ENCODE data around the gene MAOB. TPM values are rescaled to one million over a fixed set of nuclear protein-coding genes. Genes with fewer than 3 reads are reported as not detected.

MAOB gene
- total and polyA plus RNA-seq, 9 of the 15 experiments (the other 6 are each of a cell fraction or from before 2014, with no cell fraction given) = 0.05 to 0.09 TPM; not detected in 7

DNA sequence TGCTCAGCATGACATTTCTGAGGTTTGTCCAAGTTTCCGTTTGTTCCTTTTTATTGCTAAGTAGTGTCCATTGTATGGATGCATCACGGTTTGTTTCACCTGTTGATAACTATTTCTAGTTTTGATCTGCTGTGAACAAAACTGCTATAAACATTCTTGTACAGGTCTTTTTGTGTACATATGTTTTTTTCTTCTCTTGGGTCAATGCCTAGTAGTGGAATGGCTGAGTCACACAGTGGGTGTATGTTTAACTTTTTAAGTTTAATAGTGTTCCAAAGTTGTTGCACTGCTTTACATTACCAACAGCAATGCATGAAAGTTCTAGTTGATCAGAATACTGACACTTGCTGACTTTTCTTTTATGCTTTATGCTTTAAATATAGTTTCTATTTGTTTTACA lies 76.7 kb downstream of the MAOB start:
- H3K4me1 ChIP-seq (replicated peaks in 1 of 2; ENCODE audit: control insufficient read depth in 2 of 2, insufficient read depth in 2 of 2, low read length in 2 of 2) = no peaks in the 10 kb centered on the region
- 0% methylated on average over 2 of the region's 2 CpGs for WGBS (ENCODE audit: insufficient coverage, low coverage, missing lambda C conversion rate)
- H3K9ac ChIP-seq (ENCODE audit: insufficient read depth in 1 of 2, low read depth in 2 of 2, low read length in 2 of 2) = no peak overlapping the region
- BruUV-seq (replicated peaks) = no TSS peak
- no peak overlapping the region for H3K27ac ChIP-seq (ENCODE audit: extremely low read depth, low read depth, low read length)
- intact Hi-C loops (cut with micrococcal nuclease) (no loop called here), in situ Hi-C loops (cut with MboI) (no loop called here)
- ATAC-seq (no peak), FAIRE-seq (no peak), DNase-seq (ENCODE audit: extremely low read depth in 1 of 4, low spot score in 3 of 4) (no peak)
- H3K36me3 ChIP-seq (ENCODE audit: control insufficient read depth, insufficient read depth, low read length) = no peaks in the 10 kb centered on the region
- no peaks in the 10 kb centered on the region for H3K9me3 ChIP-seq (replicated peaks; ENCODE audit: control insufficient read depth, insufficient read depth, low read depth, low read length)
- H4K20me1 ChIP-seq (replicated peaks; ENCODE audit: control insufficient read depth, insufficient read depth, low read length) = no peaks in the 10 kb centered on the region
- H3K4me2 ChIP-seq (ENCODE audit: insufficient read depth, low read length) = no peak overlapping the region
- H3K4me3 ChIP-seq = no peak overlapping the region
- no peaks in the 10 kb centered on the region for H3K79me2 ChIP-seq (ENCODE audit: control insufficient read depth, insufficient read depth, low read length)
- CTCF ChIA-PET (ENCODE audit: low intra/inter-chr PET ratio) = no interaction called here
- H2AFZ ChIP-seq (ENCODE audit: low read depth, low read length) = no peak overlapping the region
- H3K9me1 ChIP-seq (ENCODE audit: control insufficient read depth, insufficient read depth, low read length) = no peaks in the 10 kb centered on the region
- POLR2A ChIA-PET = no interaction called here
- no peaks in the 10 kb centered on the region for H3K27me3 ChIP-seq (ENCODE audit: control insufficient read depth in 2 of 2, insufficient read depth in 2 of 2, low read length in 2 of 2)
- TF ChIP-seq, protein P1, sequence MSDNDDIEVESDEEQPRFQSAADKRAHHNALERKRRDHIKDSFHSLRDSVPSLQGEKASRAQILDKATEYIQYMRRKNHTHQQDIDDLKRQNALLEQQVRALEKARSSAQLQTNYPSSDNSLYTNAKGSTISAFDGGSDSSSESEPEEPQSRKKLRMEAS (CRISPR knock-in tag; IDR thresholded peaks at IDR 0.05) = no peak
- TF ChIP-seq, protein P2, sequence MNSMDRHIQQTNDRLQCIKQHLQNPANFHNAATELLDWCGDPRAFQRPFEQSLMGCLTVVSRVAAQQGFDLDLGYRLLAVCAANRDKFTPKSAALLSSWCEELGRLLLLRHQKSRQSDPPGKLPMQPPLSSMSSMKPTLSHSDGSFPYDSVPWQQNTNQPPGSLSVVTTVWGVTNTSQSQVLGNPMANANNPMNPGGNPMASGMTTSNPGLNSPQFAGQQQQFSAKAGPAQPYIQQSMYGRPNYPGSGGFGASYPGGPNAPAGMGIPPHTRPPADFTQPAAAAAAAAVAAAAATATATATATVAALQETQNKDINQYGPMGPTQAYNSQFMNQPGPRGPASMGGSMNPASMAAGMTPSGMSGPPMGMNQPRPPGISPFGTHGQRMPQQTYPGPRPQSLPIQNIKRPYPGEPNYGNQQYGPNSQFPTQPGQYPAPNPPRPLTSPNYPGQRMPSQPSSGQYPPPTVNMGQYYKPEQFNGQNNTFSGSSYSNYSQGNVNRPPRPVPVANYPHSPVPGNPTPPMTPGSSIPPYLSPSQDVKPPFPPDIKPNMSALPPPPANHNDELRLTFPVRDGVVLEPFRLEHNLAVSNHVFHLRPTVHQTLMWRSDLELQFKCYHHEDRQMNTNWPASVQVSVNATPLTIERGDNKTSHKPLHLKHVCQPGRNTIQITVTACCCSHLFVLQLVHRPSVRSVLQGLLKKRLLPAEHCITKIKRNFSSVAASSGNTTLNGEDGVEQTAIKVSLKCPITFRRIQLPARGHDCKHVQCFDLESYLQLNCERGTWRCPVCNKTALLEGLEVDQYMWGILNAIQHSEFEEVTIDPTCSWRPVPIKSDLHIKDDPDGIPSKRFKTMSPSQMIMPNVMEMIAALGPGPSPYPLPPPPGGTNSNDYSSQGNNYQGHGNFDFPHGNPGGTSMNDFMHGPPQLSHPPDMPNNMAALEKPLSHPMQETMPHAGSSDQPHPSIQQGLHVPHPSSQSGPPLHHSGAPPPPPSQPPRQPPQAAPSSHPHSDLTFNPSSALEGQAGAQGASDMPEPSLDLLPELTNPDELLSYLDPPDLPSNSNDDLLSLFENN (IDR thresholded peaks at IDR 0.05; ENCODE audit: low read depth in 2 of 2, low read length in 2 of 2) = no peak
- TF ChIP-seq BDP1 (IDR thresholded peaks at IDR 0.05; ENCODE audit: insufficient read depth, insufficient read length) = no peak
- TF ChIP-seq, protein P3, sequence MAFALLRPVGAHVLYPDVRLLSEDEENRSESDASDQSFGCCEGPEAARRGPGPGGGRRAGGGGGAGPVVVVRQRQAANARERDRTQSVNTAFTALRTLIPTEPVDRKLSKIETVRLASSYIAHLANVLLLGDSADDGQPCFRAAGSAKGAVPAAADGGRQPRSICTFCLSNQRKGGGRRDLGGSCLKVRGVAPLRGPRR (CRISPR knock-in tag; IDR thresholded peaks at IDR 0.05) = no peak
- TF ChIP-seq SOX6 (IDR thresholded peaks at IDR 0.05) = no peak
- TF ChIP-seq E4F1 (CRISPR knock-in tag; IDR thresholded peaks at IDR 0.05; ENCODE audit: borderline replicate concordance) = no peak
- no peak for TF ChIP-seq RB1 (IDR thresholded peaks at IDR 0.05; ENCODE audit: low read depth)
- TF ChIP-seq MLLT1 (IDR thresholded peaks at IDR 0.05) = no peak
- TF ChIP-seq BCOR (IDR thresholded peaks at IDR 0.05) = no peak
- no peak for TF ChIP-seq MECOM (CRISPR knock-in tag; IDR thresholded peaks at IDR 0.05)
- no peak for TF ChIP-seq IFI16 (CRISPR knock-in tag; IDR thresholded peaks at IDR 0.05)
- no peak for TF ChIP-seq RNF2 (IDR thresholded peaks at IDR 0.05)
- TF ChIP-seq ZNF586 (CRISPR knock-in tag; conservative IDR thresholded peaks at IDR 0.05) = no peak
- TF ChIP-seq, protein P4, sequence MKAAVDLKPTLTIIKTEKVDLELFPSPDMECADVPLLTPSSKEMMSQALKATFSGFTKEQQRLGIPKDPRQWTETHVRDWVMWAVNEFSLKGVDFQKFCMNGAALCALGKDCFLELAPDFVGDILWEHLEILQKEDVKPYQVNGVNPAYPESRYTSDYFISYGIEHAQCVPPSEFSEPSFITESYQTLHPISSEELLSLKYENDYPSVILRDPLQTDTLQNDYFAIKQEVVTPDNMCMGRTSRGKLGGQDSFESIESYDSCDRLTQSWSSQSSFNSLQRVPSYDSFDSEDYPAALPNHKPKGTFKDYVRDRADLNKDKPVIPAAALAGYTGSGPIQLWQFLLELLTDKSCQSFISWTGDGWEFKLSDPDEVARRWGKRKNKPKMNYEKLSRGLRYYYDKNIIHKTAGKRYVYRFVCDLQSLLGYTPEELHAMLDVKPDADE (conservative IDR thresholded peaks at IDR 0.05; ENCODE audit: control insufficient read depth, low read depth, low read length) = no peak

Measured in K562 (cell line).